ENCODE data around the gene CARS2. TPM values are rescaled to one million over a fixed set of nuclear protein-coding genes. Genes with fewer than 3 reads are reported as not detected.

Gene CARS2
- total RNA-seq, 8 experiments from 2014 or later: 35.6 to 64.2 (median 55.0) TPM

DNA sequence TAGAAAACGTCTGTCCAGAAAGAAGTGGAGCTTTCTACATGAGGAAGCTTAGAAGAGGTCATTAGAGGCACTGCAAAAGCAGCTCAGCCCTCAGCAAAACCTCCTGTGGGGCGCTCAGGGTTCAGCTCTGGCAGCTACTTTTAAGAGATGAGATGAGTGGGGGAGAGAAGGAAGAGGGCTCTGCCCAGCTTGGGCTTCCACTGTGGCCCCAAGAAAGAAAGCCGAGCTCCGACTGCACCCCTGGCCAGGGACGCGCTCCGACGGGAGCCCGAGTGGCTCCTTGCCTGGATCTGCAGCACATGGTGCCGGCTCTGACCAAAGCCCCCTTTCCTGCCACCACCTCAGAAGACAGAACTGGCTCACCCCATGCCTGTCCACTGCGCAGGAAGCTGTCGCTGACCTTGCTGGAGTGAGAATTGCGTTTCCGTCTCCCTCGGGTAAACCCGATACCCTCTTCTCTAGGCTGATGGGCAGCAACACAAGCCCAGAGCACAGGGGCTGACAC, 54.1 kb downstream of the CARS2 start:
- Histone ChIP-seq H3K27ac (no peak overlapping the region), H3K4me1 (replicated peaks in 1 of 2) (no peaks in the 10 kb centered on the region), H3K4me3 (no peak overlapping the region)
- in situ Hi-C loops (cut with MboI; ENCODE audit: low pct_unique_long_range_greater_than_20kb in 2 of 9, low sequenced_read_pairs in 9 of 9, unreplicated experiment in 9 of 9): no loop called here
- WGBS, 10 experiments: 67 to 96% (median 80%) methylated on average over 1 to 11 of the region's 16 CpGs; no CpG with 5 or more reads in 2 of the 10 experiments
- ATAC-seq (replicated peaks in 6 of 8): no peak

DNA sequence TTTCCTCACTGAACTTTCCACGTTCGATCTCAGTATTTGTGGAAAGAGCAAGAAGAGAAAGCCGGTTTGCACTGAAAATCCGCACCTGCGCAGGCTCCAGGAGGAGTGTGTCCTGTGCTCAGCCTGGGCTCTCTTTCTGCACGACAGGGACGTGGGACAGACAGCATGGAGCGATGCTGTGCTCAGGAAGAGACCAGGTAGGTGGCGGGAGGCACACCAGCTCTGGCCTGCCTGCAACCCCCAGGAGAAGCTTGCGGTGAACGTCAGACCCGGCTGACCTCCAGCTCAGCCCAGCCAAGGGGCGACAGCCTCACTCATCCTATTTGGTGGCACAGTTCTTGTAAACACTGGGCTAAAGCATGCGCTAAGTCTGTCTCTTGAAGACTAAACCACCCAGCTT, 54.6 kb downstream of the CARS2 start:
- Histone ChIP-seq H3K4me1 (replicated peaks in 1 of 2) (no peaks in the 10 kb centered on the region), H3K4me3 (no peak overlapping the region), H3K27ac (no peak overlapping the region)
- no peak for ATAC-seq (replicated peaks in 6 of 8)
- in situ Hi-C loops (cut with MboI; ENCODE audit: low pct_unique_long_range_greater_than_20kb in 2 of 9, low sequenced_read_pairs in 9 of 9, unreplicated experiment in 9 of 9): no loop called here
- 88 to 100% (median 98%) methylated on average over 1 to 6 of the region's 14 CpGs; no CpG with 5 or more reads in 4 of the 10 experiments for WGBS, 10 experiments

DNA sequence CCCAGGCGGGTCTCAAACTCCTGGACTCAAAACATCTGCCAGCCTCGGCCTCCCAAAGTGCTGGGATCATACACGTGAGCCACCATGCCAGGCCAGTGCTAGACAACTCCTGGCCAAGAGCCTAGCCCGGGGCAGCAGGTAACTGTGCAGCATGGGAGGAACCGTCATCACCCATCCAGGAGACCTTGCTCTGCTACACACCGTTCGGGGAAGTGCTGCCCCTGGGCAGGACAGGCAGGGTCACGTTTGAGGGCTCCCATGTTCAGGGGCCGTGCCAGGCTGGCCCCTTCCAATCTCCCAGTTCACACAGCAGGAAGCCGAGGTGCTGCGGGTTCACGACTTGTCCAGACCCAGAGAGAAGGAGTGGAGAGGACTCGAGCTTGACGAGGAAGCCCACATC, 55.5 kb downstream of the CARS2 start:
- WGBS, 10 experiments: 85 to 100% (median 100%) methylated on average over 2 to 10 of the region's 14 CpGs; no CpG with 5 or more reads in 3 of the 10 experiments
- H3K27ac ChIP-seq: no peak overlapping the region
- H3K4me1 ChIP-seq (replicated peaks in 1 of 2): no peaks in the 10 kb centered on the region
- in situ Hi-C loops (cut with MboI; ENCODE audit: low pct_unique_long_range_greater_than_20kb in 2 of 9, low sequenced_read_pairs in 9 of 9, unreplicated experiment in 9 of 9): no loop called here
- no peak overlapping the region for H3K4me3 ChIP-seq
- ATAC-seq (replicated peaks in 6 of 8): no peak

DNA sequence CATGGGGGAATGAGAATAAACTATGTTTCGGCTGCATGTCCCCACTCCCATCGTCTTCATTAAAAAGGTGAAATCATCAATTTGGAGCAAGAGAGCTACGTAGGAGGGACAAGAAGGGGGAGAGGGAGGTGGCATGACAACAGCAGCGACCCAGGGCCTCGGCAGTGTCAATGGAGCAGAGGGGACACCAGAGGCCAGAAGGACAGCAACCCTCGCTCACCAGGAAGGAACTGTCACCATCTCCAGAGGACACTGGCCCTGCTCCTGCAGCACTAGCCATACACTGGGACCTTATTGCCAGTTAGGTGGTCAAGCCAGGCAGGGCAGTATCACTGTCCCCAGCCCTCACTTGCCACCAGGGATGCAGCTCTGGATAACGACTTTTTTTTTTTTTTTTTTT, 56.4 kb downstream of the CARS2 start:
- no peak for ATAC-seq (replicated peaks in 6 of 8)
- WGBS, 10 experiments: 80 to 100% (median 100%) methylated on average over 1 of the region's 7 CpGs; no CpG with 5 or more reads in 6 of the 10 experiments
- in situ Hi-C loops (cut with MboI; ENCODE audit: low pct_unique_long_range_greater_than_20kb in 2 of 9, low sequenced_read_pairs in 9 of 9, unreplicated experiment in 9 of 9): no loop called here
- H3K27ac ChIP-seq: no peak overlapping the region
- no peak overlapping the region for H3K4me3 ChIP-seq
- peaks cover 0 to 2% of the 10 kb centered on the region in 2 donors for H3K4me1 ChIP-seq (replicated peaks in 1 of 2)

DNA sequence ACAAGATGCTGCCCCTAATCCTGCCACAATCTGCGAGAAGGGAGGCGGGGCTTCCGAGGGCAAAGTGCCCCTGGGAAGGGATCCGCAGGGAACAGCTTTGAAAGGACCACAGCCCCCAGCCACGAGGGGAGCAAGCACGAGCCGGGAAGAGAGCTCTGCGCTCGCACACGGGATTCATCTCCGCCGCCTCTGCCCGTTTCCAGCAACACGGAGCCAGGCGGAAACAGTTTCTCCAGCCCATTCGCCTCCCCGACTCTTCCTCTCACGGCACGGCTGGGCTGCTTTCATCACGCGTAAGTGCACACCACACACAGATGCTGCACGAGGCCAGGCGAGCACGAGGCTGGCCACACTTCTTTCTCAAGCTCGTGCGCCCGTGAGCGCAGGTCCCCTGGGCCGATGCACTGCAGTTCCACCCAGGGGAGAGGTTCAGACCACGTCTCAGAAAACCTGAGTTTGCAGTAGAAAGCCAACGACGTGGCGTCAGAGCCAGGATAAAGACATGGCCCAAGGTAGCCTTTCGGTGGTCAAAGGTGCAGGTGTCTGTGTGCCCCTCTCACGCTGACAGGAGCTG, 57.0 kb downstream of the CARS2 start:
- 71 to 95% (median 90%) methylated on average over 2 to 26 of the region's 35 CpGs; no CpG with 5 or more reads in 5 of the 10 experiments for WGBS, 10 experiments
- Histone ChIP-seq H3K4me3 (no peak overlapping the region), H3K27ac (no peak overlapping the region), H3K4me1 (replicated peaks in 1 of 2) (peaks cover 0 to 3% of the 10 kb centered on the region in 2 donors)
- ATAC-seq (replicated peaks in 6 of 8): no peak
- in situ Hi-C loops (cut with MboI; ENCODE audit: low pct_unique_long_range_greater_than_20kb in 2 of 9, low sequenced_read_pairs in 9 of 9, unreplicated experiment in 9 of 9): no loop called here

DNA sequence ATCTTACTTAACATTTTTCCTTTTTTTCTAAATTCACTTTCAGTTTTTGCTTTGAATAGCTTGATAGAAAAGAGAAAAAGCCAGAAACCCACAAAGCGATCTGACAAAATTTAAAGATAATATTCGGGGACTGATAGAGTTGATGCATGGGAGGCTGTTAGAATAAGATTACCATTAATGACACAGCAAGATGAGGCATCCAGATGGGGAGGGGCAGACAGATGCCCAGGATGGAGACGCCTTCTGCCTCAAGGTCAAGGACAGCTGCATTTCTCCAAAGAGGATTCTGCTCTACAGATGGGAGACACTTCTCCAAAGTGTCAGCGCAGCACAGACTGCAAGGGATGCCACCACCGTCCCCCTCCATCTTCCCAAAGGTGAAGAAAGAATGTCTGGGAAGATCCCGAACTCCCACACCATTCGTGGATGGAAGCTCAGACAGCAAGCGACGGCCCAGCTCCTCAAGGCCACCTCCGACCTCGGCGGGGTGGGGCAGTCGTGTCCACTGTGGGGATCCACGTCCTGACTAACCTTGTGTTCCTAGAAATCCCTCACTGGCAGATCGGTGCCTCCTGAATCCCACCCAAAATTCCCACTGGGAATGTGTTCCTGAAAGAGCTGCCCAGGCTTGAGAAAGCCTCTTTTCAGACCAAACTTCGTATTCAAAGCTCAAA, 57.6 kb downstream of the CARS2 start:
- peaks cover 0 to 3% of the 10 kb centered on the region in 2 donors for H3K4me1 ChIP-seq (replicated peaks in 1 of 2)
- ATAC-seq (replicated peaks in 6 of 8): peak in 2 of 8 experiments; percentile 68 to 78
- 0 to 88% (median 78%) methylated on average over 1 to 10 of the region's 16 CpGs; no CpG with 5 or more reads in 1 of the 10 experiments for WGBS, 10 experiments
- in situ Hi-C loops (cut with MboI; ENCODE audit: low pct_unique_long_range_greater_than_20kb in 2 of 9, low sequenced_read_pairs in 9 of 9, unreplicated experiment in 9 of 9): no loop called here
- no peak overlapping the region for H3K27ac ChIP-seq
- no peak overlapping the region for H3K4me3 ChIP-seq

DNA sequence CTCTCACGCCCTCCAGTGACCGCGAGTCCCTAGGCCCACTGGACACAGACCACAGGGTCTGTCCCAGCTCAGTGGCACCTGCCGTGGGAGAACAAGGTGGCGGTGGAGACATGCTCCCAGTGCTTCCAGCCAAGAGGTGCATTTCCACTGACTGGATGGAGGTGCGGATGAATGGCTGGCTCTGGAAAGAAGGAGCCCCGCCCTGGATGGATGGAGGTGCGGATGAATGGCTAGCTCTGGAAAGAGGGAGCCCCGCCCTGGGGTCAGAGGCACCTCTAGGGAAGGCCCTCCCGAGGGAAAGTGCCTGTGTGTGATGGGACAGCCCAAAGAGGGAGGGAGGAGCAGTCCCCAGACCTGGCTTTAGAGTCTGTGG, 58.6 kb downstream of the CARS2 start:
- ATAC-seq (replicated peaks in 6 of 8): no peak
- no peak overlapping the region for H3K4me3 ChIP-seq
- H3K4me1 ChIP-seq (replicated peaks in 1 of 2): peaks cover 0 to 3% of the 10 kb centered on the region in 2 donors
- in situ Hi-C loops (cut with MboI; ENCODE audit: low pct_unique_long_range_greater_than_20kb in 2 of 9, low sequenced_read_pairs in 9 of 9, unreplicated experiment in 9 of 9): no loop called here
- H3K27ac ChIP-seq: no peak overlapping the region
- 80 to 100% (median 93%) methylated on average over 1 to 4 of the region's 10 CpGs; no CpG with 5 or more reads in 6 of the 10 experiments for WGBS, 10 experiments

DNA sequence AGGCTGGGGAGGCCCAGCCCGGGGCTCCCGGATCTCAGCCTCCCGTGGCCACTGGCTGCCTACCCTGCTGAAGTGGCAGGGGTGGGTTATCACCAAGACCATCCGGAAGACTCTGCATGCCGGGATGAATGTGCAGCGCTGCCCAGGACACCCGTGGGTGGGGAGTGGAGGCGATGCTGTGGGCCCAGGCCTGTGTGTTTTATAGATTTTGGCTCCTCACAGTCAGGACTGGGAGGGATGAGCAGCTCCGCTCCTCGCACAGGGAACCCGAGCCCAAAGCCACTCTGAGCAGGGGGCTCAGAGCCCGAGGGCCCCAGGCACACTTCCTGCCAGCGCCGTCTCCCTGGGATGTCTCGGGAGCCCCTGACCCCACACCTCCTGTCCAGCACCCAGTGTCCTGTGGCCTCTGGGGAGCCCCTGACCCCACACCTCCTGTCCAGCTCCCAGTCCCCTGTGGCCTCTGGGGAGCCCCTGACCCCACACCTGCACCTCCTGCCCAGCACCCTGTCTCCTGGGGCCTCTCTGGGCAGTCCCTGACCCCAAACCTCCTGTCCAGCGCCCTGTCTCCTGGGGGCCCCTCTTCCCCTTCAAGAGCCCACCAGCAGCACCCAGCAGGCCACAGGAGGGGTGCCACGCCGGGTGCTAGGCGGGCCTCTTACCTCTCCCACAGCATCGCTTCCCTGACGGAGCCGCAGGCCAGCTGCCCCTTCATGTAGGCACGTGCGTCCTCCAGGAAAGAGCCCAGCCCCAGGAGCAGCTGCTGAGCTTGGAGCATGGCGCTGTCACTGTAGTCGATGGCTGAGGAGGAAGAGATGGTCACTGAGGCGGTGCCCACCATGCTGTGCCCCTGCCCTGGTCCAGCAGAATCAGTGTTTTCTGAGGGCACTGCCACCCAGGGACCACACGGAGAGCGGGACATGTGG, 59.2 kb downstream of the CARS2 start:
- no peak overlapping the region for H3K27ac ChIP-seq
- peaks cover 0 to 3% of the 10 kb centered on the region in 2 donors for H3K4me1 ChIP-seq (replicated peaks in 1 of 2)
- no peak for ATAC-seq (replicated peaks in 6 of 8)
- no peak overlapping the region for H3K4me3 ChIP-seq
- in situ Hi-C loops (cut with MboI; ENCODE audit: low pct_unique_long_range_greater_than_20kb in 2 of 9, low sequenced_read_pairs in 9 of 9, unreplicated experiment in 9 of 9): no loop called here
- 90 to 100% (median 92%) methylated on average over 2 to 6 of the region's 29 CpGs; no CpG with 5 or more reads in 6 of the 10 experiments for WGBS, 10 experiments

DNA sequence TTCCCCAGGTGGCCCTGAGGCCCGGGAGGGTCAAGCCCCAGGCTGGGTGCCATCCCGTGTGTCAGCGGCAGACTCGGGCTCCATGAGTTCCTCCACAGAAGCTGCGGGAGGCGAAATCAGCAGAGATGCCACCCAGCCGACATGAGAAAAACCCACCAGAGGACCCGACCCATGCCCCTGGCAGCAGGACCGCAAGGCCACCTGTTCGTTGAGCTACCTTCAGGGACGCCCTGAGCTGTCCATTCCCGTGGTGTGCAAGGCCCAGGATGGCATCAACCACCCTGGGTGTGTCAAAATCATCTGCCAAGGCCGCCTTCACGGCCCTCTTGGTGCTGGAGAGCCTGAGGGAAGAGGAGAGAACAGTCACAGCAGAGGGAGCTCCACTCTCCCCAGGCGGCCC, 60.2 kb downstream of the CARS2 start:
- in situ Hi-C loops (cut with MboI; ENCODE audit: low pct_unique_long_range_greater_than_20kb in 2 of 9, low sequenced_read_pairs in 9 of 9, unreplicated experiment in 9 of 9): no loop called here
- Histone ChIP-seq H3K4me3 (no peak overlapping the region), H3K27ac (no peak overlapping the region), H3K4me1 (replicated peaks in 1 of 2) (peaks cover 0 to 3% of the 10 kb centered on the region in 2 donors)
- no peak for ATAC-seq (replicated peaks in 6 of 8)
- WGBS, 10 experiments: 80 to 100% (median 100%) methylated on average over 1 to 6 of the region's 15 CpGs; no CpG with 5 or more reads in 7 of the 10 experiments

DNA sequence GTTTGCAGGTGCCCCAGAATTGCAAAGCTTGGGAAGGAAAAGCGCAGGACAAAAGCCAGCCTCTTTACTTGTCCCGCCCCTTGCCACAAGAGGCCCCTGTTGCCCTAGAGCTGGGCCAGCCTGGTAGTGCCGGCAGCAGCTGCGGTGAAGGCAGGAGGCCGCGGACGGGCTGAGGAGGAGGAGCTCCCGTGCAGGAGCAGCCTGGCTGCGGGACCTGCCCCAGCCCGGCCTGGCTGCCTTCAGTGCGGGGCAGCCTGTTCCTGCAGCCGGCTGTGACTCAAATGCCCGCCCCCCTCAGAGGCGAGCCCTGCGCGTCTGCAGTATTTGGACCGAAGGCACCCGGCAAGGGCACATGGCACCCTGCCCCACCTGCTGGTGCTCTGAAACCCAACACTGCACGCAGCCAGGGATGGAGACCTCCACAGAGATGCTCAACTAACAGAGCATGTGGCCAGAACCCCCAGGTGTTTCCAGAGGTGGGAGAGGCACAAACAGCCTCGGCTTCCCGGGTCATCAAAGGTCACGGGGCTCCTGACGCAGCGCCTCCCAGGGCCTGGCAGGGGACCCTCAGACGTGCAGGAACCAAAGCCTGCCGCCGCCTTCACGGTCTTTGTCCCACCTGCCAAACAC, 60.9 kb downstream of the CARS2 start:
- Histone ChIP-seq H3K27ac (no peak overlapping the region), H3K4me3 (no peak overlapping the region), H3K4me1 (replicated peaks in 1 of 2) (peaks cover 0 to 3% of the 10 kb centered on the region in 2 donors)
- in situ Hi-C loops (cut with MboI; ENCODE audit: low pct_unique_long_range_greater_than_20kb in 2 of 9, low sequenced_read_pairs in 9 of 9, unreplicated experiment in 9 of 9): no loop called here
- 53 to 100% (median 80%) methylated on average over 1 to 3 of the region's 28 CpGs; no CpG with 5 or more reads in 7 of the 10 experiments for WGBS, 10 experiments
- peak; percentile 25 to 86 (median 84) for ATAC-seq (replicated peaks in 6 of 8)

DNA sequence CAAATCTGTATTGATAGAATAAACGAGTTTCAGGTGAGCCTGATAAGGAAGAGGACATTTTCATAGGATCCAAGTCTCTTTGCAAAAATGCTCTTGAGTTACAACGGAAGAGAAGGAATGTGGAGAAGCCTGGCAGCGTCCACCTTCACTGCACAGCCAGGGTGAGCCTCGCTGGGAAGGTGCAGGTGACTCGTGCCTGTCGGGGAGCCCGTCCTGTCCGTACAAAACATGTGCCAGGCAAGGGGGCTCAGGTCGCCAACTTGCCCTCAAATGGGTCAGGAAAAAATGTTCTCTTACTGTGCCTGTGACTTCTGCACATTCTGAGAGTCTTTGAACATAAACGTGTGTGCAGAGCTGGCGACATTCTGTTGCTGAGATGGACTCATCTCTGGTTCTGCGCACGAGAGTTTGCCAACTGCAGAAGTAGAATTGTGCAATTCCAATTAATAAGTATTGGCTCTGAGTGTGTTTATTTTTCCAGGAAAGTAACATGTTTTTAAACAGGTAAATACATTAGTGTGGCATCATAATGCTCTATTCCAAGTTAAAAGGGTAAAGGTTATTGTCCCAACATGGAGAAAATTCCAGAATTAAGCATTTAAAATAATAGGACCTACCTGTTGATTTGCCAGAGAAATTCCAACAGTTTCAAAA, 62.0 kb downstream of the CARS2 start:
- no peak for ATAC-seq (replicated peaks in 6 of 8)
- in situ Hi-C loops (cut with MboI; ENCODE audit: low pct_unique_long_range_greater_than_20kb in 2 of 9, low sequenced_read_pairs in 9 of 9, unreplicated experiment in 9 of 9): no loop called here
- Histone ChIP-seq H3K4me3 (no peak overlapping the region), H3K27ac (no peak overlapping the region), H3K4me1 (replicated peaks in 1 of 2) (peaks cover 0 to 3% of the 10 kb centered on the region in 2 donors)
- WGBS, 10 experiments: 59 to 97% (median 80%) methylated on average over 1 to 8 of the region's 13 CpGs; no CpG with 5 or more reads in 3 of the 10 experiments

DNA sequence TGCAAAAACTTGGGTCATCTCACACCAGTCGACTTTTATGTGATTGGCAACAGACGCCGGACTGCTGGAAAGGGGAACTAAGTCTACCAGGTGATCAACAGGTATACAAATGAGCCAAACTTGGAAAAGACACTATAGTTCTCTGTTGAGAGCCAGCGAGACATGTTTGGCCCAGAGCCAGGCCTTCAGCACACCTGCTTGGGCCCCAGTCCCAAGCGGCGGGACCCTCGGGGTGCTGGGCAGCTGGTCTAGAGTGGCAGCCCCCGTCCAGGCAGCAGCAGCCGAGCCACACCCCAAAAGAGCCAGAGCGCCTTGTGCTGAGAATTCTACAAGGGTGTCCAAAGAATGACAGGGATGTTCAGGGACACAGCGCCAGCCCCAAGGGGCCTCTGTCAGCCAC, 62.6 kb downstream of the CARS2 start:
- H3K4me1 ChIP-seq (replicated peaks in 1 of 2): peaks cover 0 to 3% of the 10 kb centered on the region in 2 donors
- no peak overlapping the region for H3K27ac ChIP-seq
- in situ Hi-C loops (cut with MboI; ENCODE audit: low pct_unique_long_range_greater_than_20kb in 2 of 9, low sequenced_read_pairs in 9 of 9, unreplicated experiment in 9 of 9): no loop called here
- no peak for ATAC-seq (replicated peaks in 6 of 8)
- WGBS, 10 experiments: 35 to 100% (median 93%) methylated on average over 2 to 4 of the region's 11 CpGs; no CpG with 5 or more reads in 4 of the 10 experiments
- no peak overlapping the region for H3K4me3 ChIP-seq

Measured in motor neuron (in vitro differentiated cells).